ENCODE results near the gene SULT1A1.

- no peak for TF ChIP-seq RXRA (IDR thresholded peaks at IDR 0.05; ENCODE audit: insufficient read depth, low read depth, low read length)
- no peak for TF ChIP-seq SRF (IDR thresholded peaks at IDR 0.05; ENCODE audit: low read depth, low read length)
- no peak for TF ChIP-seq CREB1 (IDR thresholded peaks at IDR 0.05)
- no peak for TF ChIP-seq GABPA (IDR thresholded peaks at IDR 0.05; ENCODE audit: borderline replicate concordance, insufficient read depth, low read length)
- no peak for TF ChIP-seq FOSL1 (IDR thresholded peaks at IDR 0.05; ENCODE audit: insufficient read depth, low read depth, low read length)
- no peak for TF ChIP-seq CTCF (IDR thresholded peaks at IDR 0.05; ENCODE audit: control extremely low read depth in 1 of 3, insufficient read depth in 1 of 3, low read depth in 1 of 3, low read length in 3 of 3)
- TF ChIP-seq ASH2L (IDR thresholded peaks at IDR 0.05; ENCODE audit: low read length), result no peak
Observed at GRCh38 chr16:28597692-28598261, 12.1 kb downstream of the SULT1A1 start.

Data from H1 (cell line).